Measurements from ENCODE around the gene ATG13. TPM values are rescaled to one million over a fixed set of nuclear protein-coding genes. Genes with fewer than 3 reads are reported as not detected.

The ATG13 gene
- total RNA-seq, 2 experiments from 2014 or later, result 46.4 to 53.2 TPM

DNA sequence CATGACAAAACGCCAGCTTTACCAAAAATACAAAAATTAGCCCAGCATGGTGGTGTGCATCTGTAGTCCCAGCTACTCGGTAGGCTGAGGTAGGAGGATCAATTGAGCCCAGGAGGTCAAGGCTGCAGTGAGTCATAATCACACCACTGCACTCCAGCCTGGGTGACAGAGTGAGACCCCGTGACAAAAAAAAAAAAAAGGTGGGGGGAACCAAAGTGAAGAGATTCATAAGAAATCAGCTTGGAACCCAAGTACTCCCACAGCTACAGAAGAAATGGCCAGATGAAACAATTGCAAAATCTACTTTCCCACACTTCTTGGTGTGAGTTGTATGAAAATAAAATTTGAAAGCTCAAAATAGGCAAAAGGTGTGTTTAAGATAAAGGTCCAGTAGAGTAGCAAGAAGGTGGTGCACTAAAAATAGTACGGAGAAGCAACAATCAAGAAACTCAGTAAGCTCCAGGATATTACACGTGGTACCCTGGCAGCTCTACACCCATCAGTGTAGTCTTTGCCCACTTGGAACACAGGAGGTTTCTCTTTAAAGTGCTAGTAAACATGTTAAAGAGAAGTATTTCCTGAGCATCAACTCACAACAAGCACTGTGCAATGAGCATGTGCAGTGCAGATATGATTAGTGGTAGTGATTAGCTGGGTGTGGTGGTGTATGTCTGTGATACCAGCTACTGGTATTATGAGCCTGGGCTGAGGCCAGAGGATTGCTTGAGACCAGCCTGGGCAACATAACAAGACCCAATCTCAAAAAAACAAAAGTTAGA, 5.6 kb upstream of the ATG13 start:
- H3K4me3 ChIP-seq (ENCODE audit: low read depth, low read length, poor library complexity, severe bottlenecking), result no peak overlapping the region

DNA sequence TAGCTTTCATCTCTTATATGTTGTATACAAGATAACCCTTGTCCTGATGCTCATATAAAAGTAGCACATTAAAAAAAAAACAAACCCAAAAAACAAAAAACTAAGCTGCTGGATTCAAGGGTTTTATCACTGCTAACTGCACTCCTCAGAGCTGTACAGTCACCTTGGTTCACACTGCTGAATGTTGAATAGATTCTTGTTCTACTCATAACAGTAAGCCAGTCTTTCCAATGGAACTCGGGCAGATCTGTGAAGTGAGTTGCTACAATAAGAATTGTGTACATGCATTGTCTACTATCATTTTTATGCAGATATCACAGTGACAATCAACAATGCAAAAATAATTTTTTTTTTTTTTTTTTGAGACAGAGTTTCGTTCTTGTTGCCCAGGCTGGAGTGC, 5.0 kb upstream of the ATG13 start:
- POLR2A ChIA-PET, result interaction anchor here (0.7 to 1.8 kb wide), 5 partner anchors 13 to 91 kb away, joined by 3 to 7 read pairs (median 5); no protein-coding TSS in a partner anchor
- no peaks in the 10 kb centered on the region for H3K9me2 ChIP-seq (ENCODE audit: insufficient read depth, low read length)
- H3K4me1 ChIP-seq (ENCODE audit: insufficient read depth, low read length, poor library complexity, severe bottlenecking), result peaks cover 19% of the 10 kb centered on the region
- no peaks in the 10 kb centered on the region for H4K20me1 ChIP-seq (ENCODE audit: insufficient read depth, low read length)
- no peak for DNase-seq (ENCODE audit: low spot score)
- BruUV-seq (replicated peaks), result no TSS peak
- no peak overlapping the region for H2AFZ ChIP-seq (ENCODE audit: low read length)
- H3K27ac ChIP-seq (ENCODE audit: low read depth, low read length, poor library complexity, severe bottlenecking), result no peak overlapping the region
- TF ChIP-seq, protein P1, sequence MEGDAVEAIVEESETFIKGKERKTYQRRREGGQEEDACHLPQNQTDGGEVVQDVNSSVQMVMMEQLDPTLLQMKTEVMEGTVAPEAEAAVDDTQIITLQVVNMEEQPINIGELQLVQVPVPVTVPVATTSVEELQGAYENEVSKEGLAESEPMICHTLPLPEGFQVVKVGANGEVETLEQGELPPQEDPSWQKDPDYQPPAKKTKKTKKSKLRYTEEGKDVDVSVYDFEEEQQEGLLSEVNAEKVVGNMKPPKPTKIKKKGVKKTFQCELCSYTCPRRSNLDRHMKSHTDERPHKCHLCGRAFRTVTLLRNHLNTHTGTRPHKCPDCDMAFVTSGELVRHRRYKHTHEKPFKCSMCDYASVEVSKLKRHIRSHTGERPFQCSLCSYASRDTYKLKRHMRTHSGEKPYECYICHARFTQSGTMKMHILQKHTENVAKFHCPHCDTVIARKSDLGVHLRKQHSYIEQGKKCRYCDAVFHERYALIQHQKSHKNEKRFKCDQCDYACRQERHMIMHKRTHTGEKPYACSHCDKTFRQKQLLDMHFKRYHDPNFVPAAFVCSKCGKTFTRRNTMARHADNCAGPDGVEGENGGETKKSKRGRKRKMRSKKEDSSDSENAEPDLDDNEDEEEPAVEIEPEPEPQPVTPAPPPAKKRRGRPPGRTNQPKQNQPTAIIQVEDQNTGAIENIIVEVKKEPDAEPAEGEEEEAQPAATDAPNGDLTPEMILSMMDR (conservative IDR thresholded peaks at IDR 0.05; ENCODE audit: low read length), result no peak
- no peak for TF ChIP-seq EZH2phosphoT487 (IDR thresholded peaks at IDR 0.05; ENCODE audit: borderline replicate concordance, low read depth, low read length)
- H3K9me3 ChIP-seq (ENCODE audit: low read length), result no peaks in the 10 kb centered on the region
- H3K4me2 ChIP-seq (ENCODE audit: low read length), result 0 out of 2 replicates have a peak overlapping the region, but pooled peaks have one; percentile 14
- intact Hi-C loops (cut with micrococcal nuclease; ENCODE audit: unreplicated experiment), result no loop called here
- no peaks in the 10 kb centered on the region for H3K36me3 ChIP-seq (ENCODE audit: insufficient read depth, low read length)
- no peak overlapping the region for H3K4me3 ChIP-seq (ENCODE audit: low read depth, low read length, poor library complexity, severe bottlenecking)
- H3K79me2 ChIP-seq (ENCODE audit: insufficient read depth, low read depth, low read length), result peaks cover 8% of the 10 kb centered on the region; the same call in 1 of the 2 replicates
- CTCF ChIA-PET (ENCODE audit: unreplicated experiment), result no interaction called here

More for the DNA sequence above, 5.6 kb upstream of the ATG13 start:
- no peak overlapping the region for H2AFZ ChIP-seq (ENCODE audit: low read length)
- POLR2A ChIA-PET, result interaction anchor here (0.6 to 1.8 kb wide), 7 partner anchors 12 to 210 kb away, joined by 3 to 7 read pairs (median 5); partner anchors contain the start of gene AMBRA1
- peaks cover 8% of the 10 kb centered on the region; the same call in 1 of the 2 replicates for H3K79me2 ChIP-seq (ENCODE audit: insufficient read depth, low read depth, low read length)
- H3K36me3 ChIP-seq (ENCODE audit: insufficient read depth, low read length), result no peaks in the 10 kb centered on the region
- BruUV-seq (replicated peaks), result no TSS peak
- H3K4me1 ChIP-seq (ENCODE audit: insufficient read depth, low read length, poor library complexity, severe bottlenecking), result peaks cover 19% of the 10 kb centered on the region
- H4K20me1 ChIP-seq (ENCODE audit: insufficient read depth, low read length), result no peaks in the 10 kb centered on the region
- H3K4me2 ChIP-seq (ENCODE audit: low read length), result 0 out of 2 replicates have a peak overlapping the region, but pooled peaks have one; percentile 14
- CTCF ChIA-PET (ENCODE audit: unreplicated experiment), result no interaction called here
- intact Hi-C loops (cut with micrococcal nuclease; ENCODE audit: unreplicated experiment), result no loop called here
- no peak for DNase-seq (ENCODE audit: low spot score)
- TF ChIP-seq, protein P1 (conservative IDR thresholded peaks at IDR 0.05; ENCODE audit: low read length), result no peak
- TF ChIP-seq EZH2phosphoT487 (IDR thresholded peaks at IDR 0.05; ENCODE audit: borderline replicate concordance, low read depth, low read length), result no peak
- no peak overlapping the region for H3K27ac ChIP-seq (ENCODE audit: low read depth, low read length, poor library complexity, severe bottlenecking)
- H3K9me2 ChIP-seq (ENCODE audit: insufficient read depth, low read length), result no peaks in the 10 kb centered on the region
- no peaks in the 10 kb centered on the region for H3K9me3 ChIP-seq (ENCODE audit: low read length)
